SW 1271 (cell line): ENCODE data around the gene ZNF442.
"Not testable (repeated sequence)": the region's sequence is repeated elsewhere in the genome, so short reads cannot be mapped to it uniquely, and the experiment has no call there.

Experiments
- DNase-seq, 2 experiments: peaks; one replicate each; lab custom pipeline; 2025; lab: John Stamatoyannopoulos, UW

ZNF442 gene

DNA sequence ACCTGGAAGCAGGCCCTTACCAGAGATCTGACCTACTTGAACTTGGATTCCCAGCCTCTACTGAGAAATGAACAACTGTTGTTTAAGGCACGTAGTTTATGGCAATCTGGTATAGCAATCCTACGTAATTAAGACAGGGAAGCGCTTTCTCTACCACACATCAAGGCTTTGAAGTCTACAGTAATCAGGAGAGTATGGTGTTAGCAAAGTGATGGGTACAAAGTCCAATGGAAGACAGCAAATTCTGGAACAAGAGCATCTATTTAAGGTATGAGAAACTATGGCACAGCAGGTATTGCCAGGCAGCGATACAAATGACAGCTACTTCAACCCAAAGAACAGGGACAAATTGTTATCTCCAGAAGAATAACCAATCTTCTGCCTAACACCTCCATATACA is 35.1 kb downstream of the ZNF442 start:
- DNase-seq: no peak

DNA sequence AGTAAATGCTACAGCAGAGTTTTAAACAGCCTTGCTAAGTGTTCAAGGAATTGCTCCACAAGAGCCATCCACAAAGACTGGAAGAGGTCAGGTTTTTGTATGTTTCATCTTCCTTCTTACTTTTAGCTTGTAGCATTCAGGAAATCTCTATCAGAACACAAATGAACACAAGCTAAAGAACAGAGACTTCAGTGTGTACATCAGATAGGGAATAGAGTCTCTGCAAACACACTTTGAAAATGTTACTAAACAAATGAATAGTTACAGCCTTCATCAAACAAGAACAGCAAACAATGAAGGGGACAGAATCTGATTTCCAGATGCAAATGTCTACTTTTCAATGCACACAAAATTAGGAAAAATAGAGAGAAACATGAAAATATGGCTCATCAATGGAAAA is 39.8 kb downstream of the ZNF442 start:
- DNase-seq: no peak

GRCh38 chr19:12318782-12319413 is 46.6 kb downstream of the ZNF442 start:
- no peak for DNase-seq

DNA sequence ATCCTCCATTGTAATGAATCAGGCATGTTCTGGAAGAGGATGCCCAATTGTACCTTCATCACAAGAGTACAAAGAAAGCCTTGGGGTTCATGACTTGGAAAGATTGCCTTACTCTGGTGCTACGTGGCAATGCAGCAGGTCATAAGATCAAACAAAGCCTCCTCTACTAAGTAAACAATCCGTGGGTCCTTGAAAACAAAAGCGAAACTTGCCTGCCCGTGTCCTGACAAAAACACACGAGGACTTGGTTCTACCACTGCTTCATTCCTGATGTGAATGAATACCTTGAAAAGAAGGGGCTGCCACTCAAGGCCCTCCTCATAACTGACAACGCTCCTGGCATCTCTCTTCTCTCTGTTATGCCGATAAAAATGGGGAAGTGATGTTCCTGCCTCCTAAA is 50.9 kb downstream of the ZNF442 start:
- no peak for DNase-seq

GRCh38 chr19:12308891-12309290 is 56.6 kb downstream of the ZNF442 start:
- DNase-seq: not testable (repeated sequence)
